OCI-LY7 (cell line): ENCODE results near the gene EYA2.

Experiments used
- EZH2phosphoT487 ChIP-seq: fragments of 200-600 bp; sonication (generic); IDR thresholded peaks from 2 replicates; pipeline ENCODE4 v1.6.1; 2018; ENCODE audit warnings: low read depth, borderline replicate concordance, mild to moderate bottlenecking, mixed run types, antibody characterized with exemption, low read length, moderate library complexity, mixed read lengths
- TF ChIP-seq, protein P1 (sequence below): fragments of 200-600 bp; sonication (generic); conservative IDR thresholded peaks from 2 replicates; pipeline ENCODE4 v1.5.1; 2014; ENCODE audit warnings: mild to moderate bottlenecking, antibody characterized with exemption, low read length, moderate library complexity, mixed read lengths

DNA sequence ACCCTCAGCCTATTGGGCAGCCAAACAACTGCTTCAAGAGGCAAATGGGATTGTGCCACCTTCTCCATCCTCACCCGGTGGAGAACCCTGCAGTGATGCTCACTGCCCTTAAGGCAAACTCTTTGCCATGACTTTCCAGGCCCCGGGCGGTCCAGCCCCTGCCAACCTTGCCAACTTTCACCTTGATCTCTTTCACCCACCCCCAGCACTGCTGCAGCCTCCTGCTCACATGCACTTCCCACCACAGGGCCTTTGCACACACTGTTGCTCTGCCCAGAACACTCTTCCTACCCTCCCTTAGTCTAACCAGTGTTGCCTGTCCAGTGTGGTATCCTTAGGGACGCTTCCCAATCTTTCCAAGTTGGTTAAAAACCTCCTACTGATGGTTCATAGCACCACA, 221.1 kb downstream of the EYA2 start:
- TF ChIP-seq, protein P1, sequence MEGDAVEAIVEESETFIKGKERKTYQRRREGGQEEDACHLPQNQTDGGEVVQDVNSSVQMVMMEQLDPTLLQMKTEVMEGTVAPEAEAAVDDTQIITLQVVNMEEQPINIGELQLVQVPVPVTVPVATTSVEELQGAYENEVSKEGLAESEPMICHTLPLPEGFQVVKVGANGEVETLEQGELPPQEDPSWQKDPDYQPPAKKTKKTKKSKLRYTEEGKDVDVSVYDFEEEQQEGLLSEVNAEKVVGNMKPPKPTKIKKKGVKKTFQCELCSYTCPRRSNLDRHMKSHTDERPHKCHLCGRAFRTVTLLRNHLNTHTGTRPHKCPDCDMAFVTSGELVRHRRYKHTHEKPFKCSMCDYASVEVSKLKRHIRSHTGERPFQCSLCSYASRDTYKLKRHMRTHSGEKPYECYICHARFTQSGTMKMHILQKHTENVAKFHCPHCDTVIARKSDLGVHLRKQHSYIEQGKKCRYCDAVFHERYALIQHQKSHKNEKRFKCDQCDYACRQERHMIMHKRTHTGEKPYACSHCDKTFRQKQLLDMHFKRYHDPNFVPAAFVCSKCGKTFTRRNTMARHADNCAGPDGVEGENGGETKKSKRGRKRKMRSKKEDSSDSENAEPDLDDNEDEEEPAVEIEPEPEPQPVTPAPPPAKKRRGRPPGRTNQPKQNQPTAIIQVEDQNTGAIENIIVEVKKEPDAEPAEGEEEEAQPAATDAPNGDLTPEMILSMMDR, result no peak
- no peak for TF ChIP-seq EZH2phosphoT487
